ENCODE data around the gene MAP4K4.

DNA sequence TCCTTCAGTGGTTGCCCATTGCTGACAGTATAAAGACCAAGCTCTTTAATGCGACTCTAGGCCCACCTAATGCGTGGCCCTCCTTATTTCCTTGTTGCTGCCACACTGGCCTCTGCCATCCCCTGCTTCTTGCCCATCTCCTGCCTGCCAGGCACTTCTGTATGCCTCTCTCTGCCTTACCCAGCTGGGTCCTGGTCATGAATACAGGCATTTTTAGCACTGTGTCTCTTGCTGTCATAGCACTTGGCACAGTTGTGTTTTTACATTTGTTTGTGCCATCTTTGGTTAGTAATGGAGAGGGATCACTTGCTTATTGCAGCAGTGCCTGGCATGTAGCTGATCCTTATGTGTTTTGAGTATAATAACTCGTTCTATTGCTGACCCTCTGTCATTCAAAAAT, 38.7 kb downstream of the MAP4K4 start:
- no peak for TF ChIP-seq EZH2 (optimal IDR thresholded peaks at IDR 0.05; ENCODE audit: low read depth, low read length)
- TF ChIP-seq, protein P1, sequence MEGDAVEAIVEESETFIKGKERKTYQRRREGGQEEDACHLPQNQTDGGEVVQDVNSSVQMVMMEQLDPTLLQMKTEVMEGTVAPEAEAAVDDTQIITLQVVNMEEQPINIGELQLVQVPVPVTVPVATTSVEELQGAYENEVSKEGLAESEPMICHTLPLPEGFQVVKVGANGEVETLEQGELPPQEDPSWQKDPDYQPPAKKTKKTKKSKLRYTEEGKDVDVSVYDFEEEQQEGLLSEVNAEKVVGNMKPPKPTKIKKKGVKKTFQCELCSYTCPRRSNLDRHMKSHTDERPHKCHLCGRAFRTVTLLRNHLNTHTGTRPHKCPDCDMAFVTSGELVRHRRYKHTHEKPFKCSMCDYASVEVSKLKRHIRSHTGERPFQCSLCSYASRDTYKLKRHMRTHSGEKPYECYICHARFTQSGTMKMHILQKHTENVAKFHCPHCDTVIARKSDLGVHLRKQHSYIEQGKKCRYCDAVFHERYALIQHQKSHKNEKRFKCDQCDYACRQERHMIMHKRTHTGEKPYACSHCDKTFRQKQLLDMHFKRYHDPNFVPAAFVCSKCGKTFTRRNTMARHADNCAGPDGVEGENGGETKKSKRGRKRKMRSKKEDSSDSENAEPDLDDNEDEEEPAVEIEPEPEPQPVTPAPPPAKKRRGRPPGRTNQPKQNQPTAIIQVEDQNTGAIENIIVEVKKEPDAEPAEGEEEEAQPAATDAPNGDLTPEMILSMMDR (IDR thresholded peaks at IDR 0.05; ENCODE audit: low read length): no peak
